Parietal lobe (tissue), 1 donor: Measurements from ENCODE around the gene CLCN4. TPM values are rescaled to one million over a fixed set of nuclear protein-coding genes. Genes with fewer than 3 reads are reported as not detected.

ENCODE experiments used
- total RNA-seq: library from RNA; depleted of rRNA; stranded (reverse); fragments of >200 nt; gene quantifications from one replicate; pipeline ENCODE4 v1.2.3, GENCODE V29; 2014

The CLCN4 gene
- 56.3 TPM for total RNA-seq

DNA sequence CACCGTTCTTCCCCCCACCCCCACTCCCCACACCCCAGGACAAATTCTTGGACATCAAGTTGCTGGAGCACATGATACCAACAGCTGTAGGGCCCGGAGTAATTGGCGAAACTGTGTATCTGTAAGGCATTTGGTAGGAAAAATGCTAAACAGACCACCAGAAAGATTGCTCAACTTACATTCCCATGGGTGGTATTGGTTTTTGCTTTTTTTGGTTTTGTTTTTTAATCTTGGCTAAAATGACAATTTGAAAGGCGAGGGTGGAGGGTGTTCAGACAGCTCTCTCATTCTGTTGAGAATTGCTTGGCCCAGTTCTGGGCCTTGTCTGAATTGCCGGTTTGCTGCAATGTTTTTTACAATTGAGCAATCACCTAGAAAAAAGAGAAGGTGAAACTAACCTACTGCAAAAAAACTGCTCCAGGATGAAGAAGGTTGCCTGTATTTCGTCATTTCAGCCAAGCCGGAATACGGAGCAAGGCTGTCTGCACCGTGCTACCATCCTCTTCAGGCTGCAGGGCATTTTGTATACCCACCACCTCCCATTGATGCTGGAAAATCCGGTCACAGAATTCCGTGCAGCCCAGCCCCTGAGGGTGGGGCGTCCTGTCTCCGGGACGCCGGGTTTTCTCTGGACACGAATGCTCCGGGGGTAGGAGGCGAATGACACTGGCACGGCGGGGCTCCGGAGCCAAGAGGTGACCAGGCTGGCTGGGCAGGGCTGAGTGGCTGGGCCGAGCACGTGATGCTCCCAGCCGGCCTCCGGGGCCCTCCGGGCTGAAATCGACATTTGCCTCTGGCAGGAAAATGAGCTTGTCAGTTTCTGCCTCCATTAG, at the start of gene CLCN4:
CLCN4 (plus strand) TSS at position 777 of the 833 bp plus-strand sequence. CDS start 28,058 bp downstream, outside the sequence.

Other genes starting within 250 kb of the CLCN4 start
- not detected for gene CLDN34, start 189.6 kb upstream of the CLCN4 start, total RNA-seq